Ectodermal cell (in vitro differentiated cells): ENCODE data around the gene VAV2.

Source experiments
- H3K27ac ChIP-seq: 2 replicates; pipeline ENCODE4 v1.7.0; 2013; ENCODE audit warnings: mild to moderate bottlenecking, low read depth, low read length; ENCODE audit not compliant: insufficient read depth, poor library complexity, severe bottlenecking
- H3K27me3 ChIP-seq: 2 replicates; pipeline ENCODE4 v1.7.0; 2013; ENCODE audit warnings: mild to moderate bottlenecking, low read length; ENCODE audit not compliant: insufficient read depth, control insufficient read depth, poor library complexity, severe bottlenecking
- H3K36me3 ChIP-seq: one replicate; pipeline ENCODE4 v1.7.0; 2013; ENCODE audit warnings: low read length; ENCODE audit not compliant: control insufficient read depth, insufficient read depth
- H3K4me1 ChIP-seq: one replicate; pipeline ENCODE4 v1.7.0; 2013; ENCODE audit warnings: low read length; ENCODE audit not compliant: control insufficient read depth, insufficient read depth
- H3K4me3 ChIP-seq: 2 replicates; pipeline ENCODE4 v1.7.0; 2013; ENCODE audit warnings: low read depth, low read length, control low read depth; ENCODE audit not compliant: insufficient read depth
- H3K9me3 ChIP-seq: 2 replicates; pipeline ENCODE4 v1.7.0; 2013; ENCODE audit warnings: mild to moderate bottlenecking, low read length, moderate library complexity; ENCODE audit not compliant: control insufficient read depth
- WGBS, 2 experiments: methylation state at CpG; one replicate each; pipeline ENCODE4 v1.1.7; 2013; ENCODE audit warnings: missing lambda C conversion rate in 2 of 2; 5-methylcytosine and 5-hydroxymethylcytosine counted together

The VAV2 gene

GRCh38 chr9:133973111-133973790, 18.9 kb downstream of the VAV2 start:
- H3K9me3 ChIP-seq, result no peaks in the 10 kb centered on the region
- 92 to 93% methylated on average over 24 of the region's 24 CpGs for WGBS, 2 experiments

GRCh38 chr9:133971981-133972941, 19.9 kb downstream of the VAV2 start:
- Histone ChIP-seq H3K27ac (no peak overlapping the region), H3K4me1 (peaks cover 33% of the 10 kb centered on the region), H3K27me3 (no peaks in the 10 kb centered on the region), H3K4me3 (no peak overlapping the region), H3K9me3 (no peaks in the 10 kb centered on the region), H3K36me3 (no peaks in the 10 kb centered on the region)
- 85 to 86% methylated on average over 30 of the region's 30 CpGs for WGBS, 2 experiments

More at GRCh38 chr9:133973111-133973790, 18.9 kb downstream of the VAV2 start:
- no peak overlapping the region for H3K27ac ChIP-seq
- peaks cover 33% of the 10 kb centered on the region for H3K4me1 ChIP-seq
- H3K36me3 ChIP-seq, result no peaks in the 10 kb centered on the region
- H3K4me3 ChIP-seq, result no peak overlapping the region
- no peaks in the 10 kb centered on the region for H3K27me3 ChIP-seq

- no peaks in the 10 kb centered on the region for H3K36me3 ChIP-seq
- no peaks in the 10 kb centered on the region for H3K27me3 ChIP-seq
- WGBS, 2 experiments, result 67 to 70% methylated on average over 22 of the region's 22 CpGs
- H3K27ac ChIP-seq, result no peak overlapping the region
- H3K9me3 ChIP-seq, result no peaks in the 10 kb centered on the region
- no peak overlapping the region for H3K4me3 ChIP-seq
- peaks cover 33% of the 10 kb centered on the region for H3K4me1 ChIP-seq
Observed at GRCh38 chr9:133971121-133971951, 20.8 kb downstream of the VAV2 start.

GRCh38 chr9:133970581-133971058, 21.5 kb downstream of the VAV2 start:
- Histone ChIP-seq H3K27ac (no peak overlapping the region), H3K36me3 (no peaks in the 10 kb centered on the region), H3K4me1 (peaks cover 33% of the 10 kb centered on the region), H3K27me3 (no peaks in the 10 kb centered on the region), H3K4me3 (no peak overlapping the region), H3K9me3 (no peaks in the 10 kb centered on the region)
- WGBS, 2 experiments, result 76 to 79% methylated on average over 6 of the region's 6 CpGs

DNA sequence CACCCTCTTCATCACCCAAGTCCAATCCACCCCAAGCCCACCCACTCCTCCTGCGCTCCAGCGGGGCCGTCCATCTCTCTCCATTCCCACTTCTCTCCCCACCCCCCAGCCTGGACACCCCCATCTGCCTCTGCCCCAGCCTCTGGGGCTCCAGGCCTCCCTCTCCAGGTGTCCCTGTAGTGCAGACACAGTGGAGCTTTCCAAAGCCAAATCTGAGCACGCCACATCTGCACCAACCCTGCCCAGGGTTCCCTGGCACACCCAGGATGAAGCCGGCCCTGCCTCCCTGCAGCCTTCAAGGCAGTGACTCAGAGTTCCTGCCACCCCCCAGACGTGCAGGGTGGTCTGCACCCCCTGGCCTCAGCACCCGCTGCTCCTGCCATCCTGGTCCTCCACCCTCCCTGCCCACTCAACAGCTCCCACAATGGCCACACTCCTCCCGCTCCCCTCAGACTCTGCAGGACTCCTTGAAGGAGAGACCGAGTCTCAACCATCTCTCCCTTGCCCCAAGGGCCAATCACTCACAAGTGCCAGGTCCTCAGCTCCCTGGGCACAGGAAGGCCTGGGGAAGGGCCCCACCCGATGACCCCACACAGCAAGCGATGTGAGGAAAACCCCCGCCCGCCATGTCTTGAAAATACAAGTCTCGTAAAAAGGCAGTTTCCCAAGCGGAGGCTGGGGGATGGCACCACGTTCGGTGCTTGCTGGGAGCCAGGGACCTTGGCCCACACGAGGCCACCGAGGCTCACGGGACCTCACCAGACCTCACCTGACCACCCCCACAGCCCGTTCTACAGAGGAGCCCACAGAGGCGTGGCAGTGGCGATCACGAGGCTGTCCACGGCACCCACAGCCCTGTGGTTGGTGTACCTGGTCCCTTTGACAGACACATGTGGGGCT, 22.2 kb downstream of the VAV2 start:
- Histone ChIP-seq H3K27me3 (no peaks in the 10 kb centered on the region), H3K36me3 (no peaks in the 10 kb centered on the region), H3K4me3 (no peak overlapping the region), H3K9me3 (no peaks in the 10 kb centered on the region), H3K27ac (no peak overlapping the region), H3K4me1 (peaks cover 33% of the 10 kb centered on the region)
- 87 to 88% methylated on average over 25 of the region's 25 CpGs for WGBS, 2 experiments

- no peaks in the 10 kb centered on the region for H3K27me3 ChIP-seq
- peaks cover 30% of the 10 kb centered on the region for H3K4me1 ChIP-seq
- WGBS, 2 experiments, result 90 to 91% methylated on average over 22 of the region's 22 CpGs
- H3K9me3 ChIP-seq, result no peaks in the 10 kb centered on the region
- H3K4me3 ChIP-seq, result no peak overlapping the region
- H3K27ac ChIP-seq, result no peak overlapping the region
- H3K36me3 ChIP-seq, result no peaks in the 10 kb centered on the region
Observed at GRCh38 chr9:133968966-133969617, 23.0 kb downstream of the VAV2 start.

DNA sequence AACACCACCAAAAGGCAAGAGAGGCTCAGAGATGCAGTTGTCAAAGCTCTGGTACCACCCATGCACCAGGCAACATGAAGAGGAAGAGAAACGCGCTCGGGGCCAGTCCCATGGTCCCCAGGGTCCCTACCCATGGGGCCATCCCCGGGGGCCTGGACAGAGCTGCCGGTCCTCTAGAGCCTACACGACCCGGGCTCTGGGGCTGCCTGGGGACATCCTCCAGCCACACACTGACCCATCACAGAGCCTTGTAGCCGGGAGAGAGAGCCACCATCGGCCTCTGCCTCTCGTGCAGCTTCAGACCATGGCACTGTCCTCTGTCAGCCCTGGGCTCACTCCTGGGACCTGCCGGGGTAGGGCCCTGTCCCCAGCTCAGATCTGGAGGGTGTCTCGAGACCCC, 23.7 kb downstream of the VAV2 start:
- no peak overlapping the region for H3K4me3 ChIP-seq
- H3K27me3 ChIP-seq, result no peaks in the 10 kb centered on the region
- H3K4me1 ChIP-seq, result peaks cover 30% of the 10 kb centered on the region
- H3K27ac ChIP-seq, result no peak overlapping the region
- H3K36me3 ChIP-seq, result no peaks in the 10 kb centered on the region
- WGBS, 2 experiments, result 92 to 93% methylated on average over 12 of the region's 12 CpGs
- no peaks in the 10 kb centered on the region for H3K9me3 ChIP-seq

- H3K27ac ChIP-seq, result no peak overlapping the region
- H3K27me3 ChIP-seq, result no peaks in the 10 kb centered on the region
- WGBS, 2 experiments, result 88 to 93% methylated on average over 5 to 6 of the region's 7 CpGs
- no peaks in the 10 kb centered on the region for H3K9me3 ChIP-seq
- peaks cover 20% of the 10 kb centered on the region for H3K4me1 ChIP-seq
- no peaks in the 10 kb centered on the region for H3K36me3 ChIP-seq
- H3K4me3 ChIP-seq, result no peak overlapping the region
Observed at GRCh38 chr9:133967024-133967741, 24.9 kb downstream of the VAV2 start.
